ENCODE measurements around the gene PHAF1.

PHAF1 gene

GRCh38 chr16:67192781-67193361 lies 83.1 kb downstream of the PHAF1 start:
- DNase-seq (ENCODE audit: low read depth in 2 of 2, low spot score in 1 of 2): no peak

DNA sequence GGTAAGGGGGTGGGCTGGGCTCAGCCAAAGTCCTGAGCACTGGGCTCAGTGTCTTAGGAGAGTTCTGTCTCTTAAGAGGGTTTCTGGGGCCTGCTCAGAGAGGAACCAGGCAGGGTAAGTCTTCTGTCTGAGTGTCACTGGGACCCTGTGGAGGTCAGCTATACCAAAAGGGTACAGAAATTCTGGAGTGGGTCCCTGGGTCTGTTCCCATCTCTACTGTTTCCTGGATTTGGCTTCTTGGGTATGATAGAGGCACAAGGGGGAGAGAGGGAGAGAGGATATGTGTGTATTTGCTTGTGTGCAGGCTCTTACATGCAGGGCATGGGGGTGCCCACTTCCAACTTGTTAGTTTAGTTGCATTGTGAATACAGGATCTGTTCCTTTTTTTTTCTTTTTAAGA lies 83.8 kb downstream of the PHAF1 start:
- no peak for DNase-seq (ENCODE audit: low read depth in 2 of 2, low spot score in 1 of 2)

GRCh38 chr16:67194260-67194659 lies 84.5 kb downstream of the PHAF1 start:
- no peak for DNase-seq (ENCODE audit: low read depth in 2 of 2, low spot score in 1 of 2)

- DNase-seq (ENCODE audit: low read depth in 2 of 2, low spot score in 1 of 2): no peak
These were observed 85.9 kb downstream of the PHAF1 start for GRCh38 chr16:67195676-67196075.

DNA sequence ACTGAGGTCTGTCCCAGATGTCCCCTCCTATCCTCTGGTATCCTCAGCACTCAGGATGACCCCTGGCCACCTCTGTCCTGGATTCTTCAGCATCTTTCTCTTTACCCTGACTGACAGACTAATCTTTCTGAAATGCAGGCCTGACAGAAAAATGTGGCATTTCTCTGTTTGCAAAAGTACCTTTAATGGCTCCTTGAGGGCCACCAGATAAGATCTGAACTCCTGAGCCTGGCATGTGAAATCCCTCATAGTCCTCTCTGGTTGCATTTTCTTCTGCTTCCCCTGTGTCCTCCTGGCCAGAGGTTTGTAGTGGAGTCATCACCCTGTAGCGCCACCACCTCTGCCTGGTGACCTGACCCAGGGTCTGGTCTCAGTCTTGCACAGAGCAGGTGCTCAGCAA lies 87.1 kb downstream of the PHAF1 start:
- no peak for DNase-seq (ENCODE audit: low read depth in 2 of 2, low spot score in 1 of 2)

GRCh38 chr16:67197704-67198103 lies 88.0 kb downstream of the PHAF1 start:
- DNase-seq (ENCODE audit: low read depth in 2 of 2, low spot score in 1 of 2): no peak
